ENCODE measurements around the gene RINT1. TPM values are rescaled to one million over a fixed set of nuclear protein-coding genes. Genes with fewer than 3 reads are reported as not detected.

The RINT1 gene
- polyA plus RNA-seq, 1 of the 3 experiments (the other 2 are of a cell fraction), result 13.1 TPM

DNA sequence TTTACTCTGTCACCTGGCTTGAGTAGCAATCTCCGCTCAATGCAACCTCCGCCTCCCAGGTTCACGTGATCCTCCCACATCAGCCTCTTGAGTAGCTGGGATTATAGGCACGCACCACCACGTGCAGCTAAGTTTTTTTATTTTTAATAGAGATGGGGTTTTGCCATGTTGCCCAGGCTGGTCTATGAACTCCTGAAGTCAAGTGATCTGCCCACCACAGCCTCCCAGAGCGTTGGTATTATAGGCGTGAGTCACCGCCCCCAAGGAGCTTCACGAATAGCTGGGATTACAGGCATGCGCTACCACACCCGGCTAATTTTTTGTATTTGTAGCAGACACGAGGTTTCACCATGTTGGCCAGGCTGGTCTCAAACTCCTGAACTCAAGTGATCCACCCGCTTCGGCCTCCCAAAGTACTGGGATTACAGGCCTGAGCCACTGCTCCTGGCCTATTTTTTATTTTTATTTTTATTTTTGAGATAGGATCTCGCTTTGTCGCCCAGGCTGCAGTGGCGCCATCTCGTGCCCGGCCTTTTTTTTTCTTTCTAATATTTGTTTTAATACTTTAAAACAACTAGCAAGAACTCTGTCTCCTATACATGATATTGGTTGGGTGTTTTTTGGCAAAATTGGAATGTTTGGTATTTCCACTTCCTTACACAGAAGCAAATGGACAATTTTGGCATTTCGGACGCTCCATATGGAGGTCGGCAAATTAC, 48.2 kb downstream of the RINT1 start:
- Histone ChIP-seq H3K27ac (ENCODE audit: low read depth in 2 of 2, low read length in 1 of 2) (no peak overlapping the region), H3K4me3 (ENCODE audit: low read depth in 2 of 2, low read length in 1 of 2) (no peak overlapping the region), H3K27me3 (ENCODE audit: insufficient read depth) (no peaks in the 10 kb centered on the region), H3K9me3 (no peaks in the 10 kb centered on the region), H3K79me2 (ENCODE audit: insufficient read depth) (no peaks in the 10 kb centered on the region), H3K4me2 (no peak overlapping the region), H3K9me2 (no peaks in the 10 kb centered on the region), H4K20me1 (ENCODE audit: insufficient read depth) (no peaks in the 10 kb centered on the region), H3K4me1 (ENCODE audit: control insufficient read depth in 1 of 2, insufficient read depth in 2 of 2, low read depth in 1 of 2, low read length in 1 of 2) (no peaks in the 10 kb centered on the region; a peak in 1 of 4 replicates), H2AFZ (ENCODE audit: low read depth) (peak overlapping the region; percentile 90; the same call in 1 of the 2 replicates), H3K36me3 (replicated peaks in 1 of 2; ENCODE audit: control insufficient read depth in 1 of 2, insufficient read depth in 2 of 2, low read length in 1 of 2) (no peaks in the 10 kb centered on the region), H3F3A (replicated peaks; ENCODE audit: insufficient read depth) (peaks cover 16% of the 10 kb centered on the region), H3K9ac (no peak overlapping the region)
- CTCF ChIA-PET, result interaction anchor here (0.8 to 1.6 kb wide), 7 partner anchors 9 to 462 kb away, joined by 3 to 5 read pairs (median 4); partner anchors contain the start of gene RINT1
- no peak for DNase-seq
- TF ChIP-seq RFX5 (IDR thresholded peaks at IDR 0.05; ENCODE audit: low read length), result no peak
- TF ChIP-seq ELF1 (IDR thresholded peaks at IDR 0.05), result no peak
- no peak for TF ChIP-seq EZH2phosphoT487 (IDR thresholded peaks at IDR 0.05; ENCODE audit: borderline replicate concordance, low read depth)
- TF ChIP-seq CTCF (IDR thresholded peaks at IDR 0.05), result peak; percentile 32; the same call in 1 of the 2 replicates
- TF ChIP-seq MXI1 (IDR thresholded peaks at IDR 0.05; ENCODE audit: low read depth, low read length), result no peak
- TF ChIP-seq RXRA (IDR thresholded peaks at IDR 0.05; ENCODE audit: borderline replicate concordance, low read depth), result no peak
- POLR2A ChIA-PET, result no interaction called here
- 90% methylated on average over 22 of the region's 22 CpGs for WGBS (ENCODE audit: low lambda C conversion rate)

DNA sequence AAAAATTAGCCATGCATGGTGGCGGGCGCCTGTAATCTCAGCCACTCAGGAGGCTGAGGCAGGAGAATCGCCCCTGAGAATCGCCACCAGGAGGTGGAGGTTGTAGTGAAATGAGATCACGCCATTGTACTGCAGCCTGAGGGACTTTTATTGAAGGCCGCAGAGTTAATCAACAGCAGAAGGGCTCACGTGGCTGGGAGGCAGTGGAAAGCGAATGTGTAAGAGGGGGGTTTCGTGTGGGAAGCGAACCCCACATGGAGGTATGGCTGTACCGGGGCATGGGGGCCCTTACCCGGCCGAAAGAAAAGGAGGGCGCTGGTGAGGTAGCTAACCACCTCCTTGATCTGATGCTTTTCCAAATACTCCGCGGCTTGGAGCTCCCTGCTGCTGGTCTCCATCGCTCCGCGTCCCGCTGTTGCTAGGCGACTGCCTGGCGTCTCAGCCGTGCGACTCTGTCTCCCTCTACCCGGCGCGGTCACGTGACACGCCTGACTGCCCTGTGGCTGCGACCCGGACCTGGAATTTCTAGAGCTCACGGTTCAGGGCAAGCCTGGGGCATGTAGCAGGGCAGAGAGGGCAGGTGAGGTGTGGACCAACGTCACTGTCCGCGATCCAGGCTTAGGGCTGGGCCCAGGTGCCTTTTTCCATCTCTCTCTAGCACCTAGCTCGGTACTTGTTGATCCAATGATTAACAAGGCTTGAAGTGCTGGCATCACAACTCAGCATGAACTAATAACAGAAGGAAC, 49.2 kb downstream of the RINT1 start, which contains the start of gene EFCAB10:
TSS of gene EFCAB10 (minus strand) at position 428 of the 746 bp plus-strand sequence. CDS start at position 398, 30 bp downstream.
- Histone ChIP-seq H3K4me2 (peak within 1 kb of the TSS; percentile 67), H3F3A (replicated peaks; ENCODE audit: insufficient read depth) (peaks cover 16% of the 10 kb centered on the region), H3K9me3 (no peaks in the 10 kb centered on the region), H2AFZ (ENCODE audit: low read depth) (peak within 1 kb of the TSS; percentile 90), H3K9me2 (no peaks in the 10 kb centered on the region), H3K4me1 (ENCODE audit: control insufficient read depth in 1 of 2, insufficient read depth in 2 of 2, low read depth in 1 of 2, low read length in 1 of 2) (no peaks in the 10 kb centered on the region; a peak in 1 of 4 replicates), H3K4me3 (ENCODE audit: low read depth in 2 of 2, low read length in 1 of 2) (peak within 1 kb of the TSS; percentile 55 to 61), H3K79me2 (ENCODE audit: insufficient read depth) (no peaks in the 10 kb centered on the region), H3K27ac (ENCODE audit: low read depth in 2 of 2, low read length in 1 of 2) (peak within 1 kb of the TSS in 1 of 2 experiments; percentile 56; a peak in 1 of 4 replicates), H3K9ac (peak within 1 kb of the TSS; percentile 44), H3K27me3 (ENCODE audit: insufficient read depth) (no peaks in the 10 kb centered on the region), H4K20me1 (ENCODE audit: insufficient read depth) (no peaks in the 10 kb centered on the region), H3K36me3 (replicated peaks in 1 of 2; ENCODE audit: control insufficient read depth in 1 of 2, insufficient read depth in 2 of 2, low read length in 1 of 2) (no peaks in the 10 kb centered on the region)
- POLR2A ChIA-PET, result interaction anchor here (0.6 to 1.2 kb wide), 5 partner anchors 13 to 193 kb away, joined by 3 to 4 read pairs (median 3); partner anchors contain the start of gene RINT1
- CTCF ChIA-PET, result interaction anchor here (0.8 to 1.3 kb wide), 12 partner anchors 8 to 214 kb away, joined by 3 to 10 read pairs (median 3); no protein-coding TSS in a partner anchor
- 8% methylated on average over 29 of the region's 36 CpGs for WGBS (ENCODE audit: low lambda C conversion rate)
- peak; percentile 98 for DNase-seq
- TF ChIP-seq RAD21 (IDR thresholded peaks at IDR 0.05; ENCODE audit: low read length) (no peak), NRF1 (IDR thresholded peaks at IDR 0.05; ENCODE audit: low read depth, low read length) (no peak), ELF1 (IDR thresholded peaks at IDR 0.05) (no peak), RXRA (IDR thresholded peaks at IDR 0.05; ENCODE audit: borderline replicate concordance, low read depth) (no peak), GATA2 (CRISPR knock-in tag; IDR thresholded peaks at IDR 0.05) (no peak), SMC3 (IDR thresholded peaks at IDR 0.05; ENCODE audit: low read depth, low read length) (no peak), NFIC (IDR thresholded peaks at IDR 0.05; ENCODE audit: borderline replicate concordance) (no peak), TCF12 (IDR thresholded peaks at IDR 0.05) (no peak), CHD2 (IDR thresholded peaks at IDR 0.05; ENCODE audit: low read length, partially characterized antibody) (peak; percentile 1), FOXJ3 (CRISPR knock-in tag; IDR thresholded peaks at IDR 0.05) (no peak)
- TF ChIP-seq, protein P1, sequence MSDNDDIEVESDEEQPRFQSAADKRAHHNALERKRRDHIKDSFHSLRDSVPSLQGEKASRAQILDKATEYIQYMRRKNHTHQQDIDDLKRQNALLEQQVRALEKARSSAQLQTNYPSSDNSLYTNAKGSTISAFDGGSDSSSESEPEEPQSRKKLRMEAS (IDR thresholded peaks at IDR 0.05; ENCODE audit: low read depth), result peak; percentile 37; the same call in 1 of the 2 replicates
- TF ChIP-seq, protein P2, sequence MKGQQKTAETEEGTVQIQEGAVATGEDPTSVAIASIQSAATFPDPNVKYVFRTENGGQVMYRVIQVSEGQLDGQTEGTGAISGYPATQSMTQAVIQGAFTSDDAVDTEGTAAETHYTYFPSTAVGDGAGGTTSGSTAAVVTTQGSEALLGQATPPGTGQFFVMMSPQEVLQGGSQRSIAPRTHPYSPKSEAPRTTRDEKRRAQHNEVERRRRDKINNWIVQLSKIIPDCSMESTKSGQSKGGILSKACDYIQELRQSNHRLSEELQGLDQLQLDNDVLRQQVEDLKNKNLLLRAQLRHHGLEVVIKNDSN (IDR thresholded peaks at IDR 0.05; ENCODE audit: borderline replicate concordance, low read depth), result peak; percentile 99
- TF ChIP-seq, protein P3, sequence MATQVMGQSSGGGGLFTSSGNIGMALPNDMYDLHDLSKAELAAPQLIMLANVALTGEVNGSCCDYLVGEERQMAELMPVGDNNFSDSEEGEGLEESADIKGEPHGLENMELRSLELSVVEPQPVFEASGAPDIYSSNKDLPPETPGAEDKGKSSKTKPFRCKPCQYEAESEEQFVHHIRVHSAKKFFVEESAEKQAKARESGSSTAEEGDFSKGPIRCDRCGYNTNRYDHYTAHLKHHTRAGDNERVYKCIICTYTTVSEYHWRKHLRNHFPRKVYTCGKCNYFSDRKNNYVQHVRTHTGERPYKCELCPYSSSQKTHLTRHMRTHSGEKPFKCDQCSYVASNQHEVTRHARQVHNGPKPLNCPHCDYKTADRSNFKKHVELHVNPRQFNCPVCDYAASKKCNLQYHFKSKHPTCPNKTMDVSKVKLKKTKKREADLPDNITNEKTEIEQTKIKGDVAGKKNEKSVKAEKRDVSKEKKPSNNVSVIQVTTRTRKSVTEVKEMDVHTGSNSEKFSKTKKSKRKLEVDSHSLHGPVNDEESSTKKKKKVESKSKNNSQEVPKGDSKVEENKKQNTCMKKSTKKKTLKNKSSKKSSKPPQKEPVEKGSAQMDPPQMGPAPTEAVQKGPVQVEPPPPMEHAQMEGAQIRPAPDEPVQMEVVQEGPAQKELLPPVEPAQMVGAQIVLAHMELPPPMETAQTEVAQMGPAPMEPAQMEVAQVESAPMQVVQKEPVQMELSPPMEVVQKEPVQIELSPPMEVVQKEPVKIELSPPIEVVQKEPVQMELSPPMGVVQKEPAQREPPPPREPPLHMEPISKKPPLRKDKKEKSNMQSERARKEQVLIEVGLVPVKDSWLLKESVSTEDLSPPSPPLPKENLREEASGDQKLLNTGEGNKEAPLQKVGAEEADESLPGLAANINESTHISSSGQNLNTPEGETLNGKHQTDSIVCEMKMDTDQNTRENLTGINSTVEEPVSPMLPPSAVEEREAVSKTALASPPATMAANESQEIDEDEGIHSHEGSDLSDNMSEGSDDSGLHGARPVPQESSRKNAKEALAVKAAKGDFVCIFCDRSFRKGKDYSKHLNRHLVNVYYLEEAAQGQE (IDR thresholded peaks at IDR 0.05; ENCODE audit: low read depth, low read length), result no peak
